T-cell (primary cell): Measurements from ENCODE around the gene HIPK2. TPM values are rescaled to one million over a fixed set of nuclear protein-coding genes. Genes with fewer than 3 reads are reported as not detected.

Experiments used
- ATAC-seq, 4 experiments: fragments of 200-7000 bp in 3 of 4; fragments of 150-1000 bp in 1 of 4; cut with Tn5 transposase; replicated peaks in 1 of 4; 1 replicate in 3 of 4; 2 replicates in 1 of 4; pipeline ENCODE4 v1.10.0; 2021; ENCODE audit warnings: moderate library complexity in 3 of 4, mild to moderate bottlenecking in 2 of 4, moderate number of reproducible peaks in 1 of 4
- CTCF ChIA-PET, 2 donors: fragments of 300-600 bp; sonication (Branson Sonifier 250); formaldehyde crosslinking; loops; one replicate each; lab custom pipeline; 2022; ENCODE audit warnings: antibody characterized with exemption in 2 of 2; lab: Charles Lee
- POLR2A ChIA-PET, 2 donors: fragments of 300-600 bp; sonication (Branson Sonifier 250); formaldehyde crosslinking; loops; one replicate each; lab custom pipeline; 2022; ENCODE audit warnings: antibody characterized with exemption in 2 of 2; lab: Charles Lee
- DNase-seq, 35 experiments: peaks; one replicate each; pipeline versions ENCODE4 v3.0.0 to v3.0.0-alpha.2; 2013 to 2023
- H3K27ac ChIP-seq: one replicate; pipeline ENCODE4 v1.5.1; 2013; ENCODE audit warnings: low read length
- H3K27me3 ChIP-seq, 2 experiments: replicated peaks in 1 of 2; 1 replicate in 1 of 2; 2 replicates in 1 of 2; pipeline versions ENCODE4 v1.6.1 to v1.7.0; 2013; ENCODE audit warnings: low read length in 1 of 2, mixed read lengths in 1 of 2; ENCODE audit not compliant: control insufficient read depth in 2 of 2, insufficient read depth in 2 of 2; ENCODE audit errors: extremely low read depth in 1 of 2
- H3K36me3 ChIP-seq, 2 donors: 1 replicate in 1 of 2; 2 replicates in 1 of 2; pipeline versions ENCODE4 v1.6.1 to v1.7.0; 2013; ENCODE audit warnings: low read length in 1 of 2; ENCODE audit not compliant: control insufficient read depth in 2 of 2, insufficient read depth in 1 of 2; ENCODE audit errors: extremely low read depth in 1 of 2
- H3K4me1 ChIP-seq, 2 experiments: 1 replicate in 1 of 2; 2 replicates in 1 of 2; pipeline versions ENCODE4 v1.6.1 to v1.7.0; 2013; ENCODE audit warnings: low read length in 2 of 2, mixed read lengths in 1 of 2; ENCODE audit not compliant: insufficient read depth in 2 of 2, control insufficient read depth in 1 of 2; ENCODE audit errors: extremely low read depth in 1 of 2
- H3K4me3 ChIP-seq, 2 donors: 1 replicate in 1 of 2; 2 replicates in 1 of 2; pipeline versions ENCODE4 v1.5.1 to v1.7.0; 2013; ENCODE audit warnings: mild to moderate bottlenecking in 2 of 2, low read length in 1 of 2, moderate library complexity in 1 of 2; ENCODE audit not compliant: control insufficient read depth in 1 of 2; ENCODE audit errors: extremely low read depth in 1 of 2
- H3K9me3 ChIP-seq: 2 replicates; pipeline ENCODE4 v1.7.0; 2013
- H3K27ac Mint-ChIP-seq, 2 donors: one replicate each; pipeline ENCODE4 v1.8.0; 2020 to 2021; ENCODE audit warnings: mild to moderate bottlenecking in 2 of 2, mixed read lengths in 2 of 2
- H3K27me3 Mint-ChIP-seq, 2 donors: one replicate each; pipeline ENCODE4 v1.8.0; 2021 to 2022; ENCODE audit warnings: mixed read lengths in 2 of 2
- H3K36me3 Mint-ChIP-seq: one replicate; pipeline ENCODE4 v1.8.0; 2021; ENCODE audit warnings: mixed read lengths
- H3K4me1 Mint-ChIP-seq, 3 donors: one replicate each; pipeline ENCODE4 v1.8.0; 2020 to 2022; ENCODE audit warnings: mixed read lengths in 3 of 3, mild to moderate bottlenecking in 1 of 3
- H3K4me3 Mint-ChIP-seq, 3 donors: one replicate each; pipeline ENCODE4 v1.8.0; 2020 to 2022; ENCODE audit warnings: mild to moderate bottlenecking in 3 of 3, mixed read lengths in 3 of 3, moderate library complexity in 3 of 3
- H3K9me3 Mint-ChIP-seq, 3 donors: one replicate each; pipeline ENCODE4 v1.8.0; 2020 to 2022; ENCODE audit warnings: mixed read lengths in 3 of 3
- WGBS: methylation state at CpG from one replicate; pipeline ENCODE4 v1.1.5; 2013; ENCODE audit warnings: missing lambda C conversion rate; ENCODE audit not compliant: insufficient coverage; 5-methylcytosine and 5-hydroxymethylcytosine counted together
- total RNA-seq, 35 experiments: library from RNA in 6 of 35; stranded (reverse) in 6 of 35; fragments of 120-200 nt in 1 of 35; gene quantifications; one replicate each; pipeline versions ENCODE4 v1.2.1 to v1.2.4 and lab custom pipeline; 2013 to 2026

The HIPK2 gene
- total RNA-seq, 5 donors from 2014 or later (not counting 1 experiment from before 2014, with no cell fraction given) = 32.7 to 34.5 (median 33.5) TPM

DNA sequence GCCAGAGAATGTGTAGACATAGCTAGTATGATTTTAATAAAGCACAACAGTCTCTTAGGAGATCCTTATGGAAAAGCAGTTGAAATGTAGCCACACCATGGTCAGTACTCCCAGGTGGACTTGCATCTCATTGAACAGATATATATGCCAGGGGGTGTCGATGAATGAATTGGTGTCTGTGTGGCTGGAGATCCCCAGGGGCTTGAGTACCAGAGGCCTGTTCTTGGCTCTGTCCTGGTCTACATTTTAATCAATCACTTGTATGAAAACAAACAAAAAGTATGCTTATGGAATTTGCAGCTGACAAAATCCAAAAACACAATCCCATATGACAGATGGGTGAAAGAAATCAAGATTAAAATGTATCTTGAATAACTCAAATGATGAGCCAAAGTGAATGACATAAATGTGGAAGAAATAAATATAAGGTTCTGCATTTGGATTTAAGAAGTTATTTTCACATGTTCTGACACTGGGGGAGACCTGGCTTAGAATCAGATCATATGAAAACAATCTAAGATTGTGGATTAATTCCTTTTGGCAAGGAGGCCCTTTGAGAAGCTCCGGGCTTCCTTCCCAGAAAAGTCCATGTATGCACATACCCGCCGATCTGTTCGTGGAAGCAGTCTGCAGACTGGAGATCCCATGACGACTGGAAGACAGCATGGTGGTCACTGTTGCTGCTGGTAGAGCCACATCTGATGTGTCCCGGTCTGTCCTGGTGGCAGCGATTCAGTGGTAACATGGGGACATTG is 238.7 kb downstream of the HIPK2 start:
- Mint-ChIP-seq H3K9me3 (no peaks in the 10 kb centered on the region), H3K4me1 (no peaks in the 10 kb centered on the region), H3K36me3 (no peaks in the 10 kb centered on the region), H3K4me3 (no peak overlapping the region), H3K27ac (no peak overlapping the region), H3K27me3 (peaks cover under 1 to 2% of the 10 kb centered on the region in 2 donors)
- no peaks in the 10 kb centered on the region for H3K36me3 ChIP-seq
- peaks cover 0 to 18% of the 10 kb centered on the region in 2 experiments for H3K27me3 ChIP-seq
- ATAC-seq = no peak
- no peak overlapping the region for H3K4me3 ChIP-seq
- no peak overlapping the region for H3K27ac ChIP-seq
- POLR2A ChIA-PET = no interaction called here
- no peak for DNase-seq
- no peaks in the 10 kb centered on the region for H3K9me3 ChIP-seq
- CTCF ChIA-PET = no interaction called here
- 93% methylated on average over 8 of the region's 8 CpGs for WGBS
- H3K4me1 ChIP-seq = no peaks in the 10 kb centered on the region

DNA sequence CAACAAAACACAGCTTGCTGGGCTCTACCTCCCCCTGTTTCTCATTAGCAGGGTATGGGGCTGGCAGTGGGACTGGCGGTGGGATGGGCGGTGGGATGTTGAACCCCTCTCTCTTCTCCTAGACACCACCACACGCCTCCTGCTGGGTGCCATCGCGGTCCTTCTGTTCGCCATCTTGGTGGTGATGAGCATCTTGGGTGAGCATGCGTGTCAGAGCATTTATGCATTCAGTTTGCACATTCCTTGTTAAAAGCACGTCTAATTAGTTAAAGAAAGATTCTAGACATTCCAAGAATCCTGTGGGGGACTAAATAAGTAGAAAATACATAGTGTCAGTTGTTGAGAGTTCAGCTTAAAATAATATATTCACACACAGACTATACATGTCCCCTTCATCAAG is 241.6 kb downstream of the HIPK2 start:
- no CpG with 5 or more reads among the region's 8 CpGs for WGBS
- no peak overlapping the region for H3K27ac ChIP-seq
- Mint-ChIP-seq H3K27ac (no peak overlapping the region), H3K36me3 (no peaks in the 10 kb centered on the region), H3K4me1 (no peaks in the 10 kb centered on the region), H3K9me3 (no peaks in the 10 kb centered on the region), H3K4me3 (no peak overlapping the region), H3K27me3 (peaks cover 3 to 10% of the 10 kb centered on the region in 2 donors)
- ChIA-PET POLR2A (no interaction called here), CTCF (no interaction called here)
- peaks cover 0 to 8% of the 10 kb centered on the region in 2 experiments for H3K27me3 ChIP-seq
- H3K36me3 ChIP-seq = no peaks in the 10 kb centered on the region
- ATAC-seq (no peak), DNase-seq (no peak)
- no peaks in the 10 kb centered on the region for H3K9me3 ChIP-seq
- no peaks in the 10 kb centered on the region for H3K4me1 ChIP-seq
- H3K4me3 ChIP-seq = no peak overlapping the region

GRCh38 chr7:139534966-139535651 is 242.7 kb downstream of the HIPK2 start:
- Histone ChIP-seq H3K36me3 (no peaks in the 10 kb centered on the region), H3K4me3 (no peak overlapping the region), H3K27me3 (peaks cover 0 to 6% of the 10 kb centered on the region in 2 experiments), H3K27ac (no peak overlapping the region), H3K4me1 (no peaks in the 10 kb centered on the region), H3K9me3 (no peaks in the 10 kb centered on the region)
- POLR2A ChIA-PET = no interaction called here
- CTCF ChIA-PET = no interaction called here
- Mint-ChIP-seq H3K4me3 (no peak overlapping the region), H3K9me3 (no peaks in the 10 kb centered on the region), H3K4me1 (no peaks in the 10 kb centered on the region), H3K27me3 (peaks cover 3 to 13% of the 10 kb centered on the region in 2 donors), H3K36me3 (no peaks in the 10 kb centered on the region), H3K27ac (no peak overlapping the region)
- WGBS = no CpG with 5 or more reads among the region's 7 CpGs
- no peak for DNase-seq
- ATAC-seq = no peak

DNA sequence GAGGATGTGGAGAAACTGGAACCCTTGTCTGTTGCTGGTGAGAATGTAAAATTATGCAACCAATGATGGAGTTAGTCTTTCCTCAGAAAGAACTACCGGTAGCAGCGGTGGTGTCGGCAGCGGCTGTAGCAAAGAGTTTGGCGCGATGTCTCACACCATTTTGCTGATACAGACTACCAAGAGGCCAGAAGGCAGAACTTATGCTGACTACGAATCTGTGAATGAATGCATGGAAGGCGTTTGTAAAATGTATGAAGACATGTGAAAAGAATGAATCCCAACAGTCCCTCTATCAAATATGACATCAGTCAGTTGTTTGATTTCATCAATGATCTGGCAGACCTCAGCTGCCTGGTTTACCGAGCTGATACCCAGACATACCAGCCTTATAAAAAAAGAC is 243.7 kb downstream of the HIPK2 start:
- no peak overlapping the region for H3K4me3 ChIP-seq
- peaks cover 0 to 6% of the 10 kb centered on the region in 2 experiments for H3K27me3 ChIP-seq
- ChIA-PET CTCF (no interaction called here), POLR2A (no interaction called here)
- Mint-ChIP-seq H3K36me3 (no peaks in the 10 kb centered on the region), H3K27me3 (peaks cover 3 to 13% of the 10 kb centered on the region in 2 donors), H3K4me1 (no peaks in the 10 kb centered on the region), H3K27ac (no peak overlapping the region), H3K9me3 (no peaks in the 10 kb centered on the region), H3K4me3 (no peak overlapping the region)
- no peak for DNase-seq
- H3K9me3 ChIP-seq = no peaks in the 10 kb centered on the region
- ATAC-seq = no peak
- no peak overlapping the region for H3K27ac ChIP-seq
- H3K4me1 ChIP-seq = no peaks in the 10 kb centered on the region
- WGBS = 100% methylated on average over 2 of the region's 9 CpGs
- H3K36me3 ChIP-seq = no peaks in the 10 kb centered on the region

DNA sequence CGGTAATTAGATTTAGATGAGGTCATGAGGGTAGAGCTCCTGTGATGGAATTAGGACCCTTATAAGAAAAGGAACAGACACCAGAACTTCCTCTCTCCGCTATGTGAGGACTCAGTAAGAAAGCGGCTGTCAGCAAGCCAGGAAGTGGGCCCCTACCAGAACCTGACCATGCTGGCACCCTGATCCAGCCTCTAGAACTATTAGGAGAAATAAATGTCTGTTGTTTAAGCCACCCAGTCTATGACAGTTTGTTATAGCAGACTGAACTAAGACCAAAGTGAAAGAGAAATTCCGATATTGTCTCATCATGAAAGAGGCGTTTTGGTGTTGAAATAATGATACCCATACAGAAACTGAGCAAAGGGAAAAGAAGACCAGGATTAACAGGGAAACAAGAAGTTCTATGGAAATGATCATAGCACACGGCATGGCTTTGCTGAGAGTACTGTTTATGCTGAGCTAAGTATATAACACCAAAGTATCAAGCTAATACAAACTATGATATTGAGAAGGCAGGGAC is 245.1 kb downstream of the HIPK2 start:
- no peak for ATAC-seq
- Histone ChIP-seq H3K4me3 (no peak overlapping the region), H3K9me3 (no peaks in the 10 kb centered on the region), H3K27me3 (peaks cover 0 to 6% of the 10 kb centered on the region in 2 experiments), H3K4me1 (no peaks in the 10 kb centered on the region), H3K27ac (no peak overlapping the region), H3K36me3 (no peaks in the 10 kb centered on the region)
- no peaks in the 10 kb centered on the region for H3K4me1 Mint-ChIP-seq
- 92% methylated on average over 2 of the region's 6 CpGs for WGBS
- no peak for DNase-seq
- no peaks in the 10 kb centered on the region for H3K36me3 Mint-ChIP-seq
- H3K27me3 Mint-ChIP-seq = peaks cover 10 to 13% of the 10 kb centered on the region in 2 donors
- H3K27ac Mint-ChIP-seq = no peak overlapping the region
- POLR2A ChIA-PET = no interaction called here
- H3K9me3 Mint-ChIP-seq = no peaks in the 10 kb centered on the region
- H3K4me3 Mint-ChIP-seq = no peak overlapping the region
- CTCF ChIA-PET = no interaction called here

GRCh38 chr7:139531094-139531493 is 246.7 kb downstream of the HIPK2 start:
- Histone ChIP-seq H3K27me3 (peaks cover 0 to 16% of the 10 kb centered on the region in 2 experiments), H3K4me1 (peaks cover 0 to 3% of the 10 kb centered on the region in 2 experiments), H3K27ac (no peak overlapping the region), H3K9me3 (no peaks in the 10 kb centered on the region), H3K36me3 (no peaks in the 10 kb centered on the region), H3K4me3 (no peak overlapping the region)
- peaks cover 5 to 6% (median 5%) of the 10 kb centered on the region in 3 donors for H3K4me1 Mint-ChIP-seq
- H3K27me3 Mint-ChIP-seq = peaks cover 10 to 21% of the 10 kb centered on the region in 2 donors
- ATAC-seq (no peak), DNase-seq (no peak)
- no peak overlapping the region for H3K4me3 Mint-ChIP-seq
- H3K9me3 Mint-ChIP-seq = no peaks in the 10 kb centered on the region
- ChIA-PET CTCF (no interaction called here), POLR2A (no interaction called here)
- no peaks in the 10 kb centered on the region for H3K36me3 Mint-ChIP-seq
- H3K27ac Mint-ChIP-seq = peak overlapping the region in 1 of 2 donors; percentile 64
- WGBS = no CpG with 5 or more reads among the region's 1 CpG
